ENCODE data around the gene TICAM2.

The TICAM2 gene

GRCh38 chr5:115573133-115573532, 29.1 kb downstream of the TICAM2 start:
- in situ Hi-C loops (cut with MboI; ENCODE audit: low sequenced_read_pairs): no loop called here

- in situ Hi-C loops (cut with MboI; ENCODE audit: low sequenced_read_pairs): no loop called here
Measured at GRCh38 chr5:115571441-115571878, 30.8 kb downstream of the TICAM2 start.

GRCh38 chr5:115568668-115569067, 33.6 kb downstream of the TICAM2 start:
- in situ Hi-C loops (cut with MboI; ENCODE audit: low sequenced_read_pairs): no loop called here

- in situ Hi-C loops (cut with MboI; ENCODE audit: low sequenced_read_pairs): no loop called here
Measured at GRCh38 chr5:115565233-115565632, 37.0 kb downstream of the TICAM2 start.

- in situ Hi-C loops (cut with MboI; ENCODE audit: low sequenced_read_pairs): no loop called here
Measured at GRCh38 chr5:115561176-115561575, 41.1 kb downstream of the TICAM2 start.

- in situ Hi-C loops (cut with MboI; ENCODE audit: low sequenced_read_pairs): no loop called here
Measured at GRCh38 chr5:115559524-115559923, 42.8 kb downstream of the TICAM2 start.

GRCh38 chr5:115558388-115558956, 43.8 kb downstream of the TICAM2 start:
- in situ Hi-C loops (cut with MboI; ENCODE audit: low sequenced_read_pairs): no loop called here

- in situ Hi-C loops (cut with MboI; ENCODE audit: low sequenced_read_pairs): no loop called here
Measured at GRCh38 chr5:115557667-115558387, 44.5 kb downstream of the TICAM2 start.

GRCh38 chr5:115556276-115556675, 46.0 kb downstream of the TICAM2 start:
- in situ Hi-C loops (cut with MboI; ENCODE audit: low sequenced_read_pairs): no loop called here

GRCh38 chr5:115555084-115555633, 47.1 kb downstream of the TICAM2 start:
- in situ Hi-C loops (cut with MboI; ENCODE audit: low sequenced_read_pairs): no loop called here

- in situ Hi-C loops (cut with MboI; ENCODE audit: low sequenced_read_pairs): no loop called here
Measured at GRCh38 chr5:115553082-115553481, 49.2 kb downstream of the TICAM2 start.

- in situ Hi-C loops (cut with MboI; ENCODE audit: low sequenced_read_pairs): no loop called here
Measured at GRCh38 chr5:115551415-115551814, 50.9 kb downstream of the TICAM2 start.

GRCh38 chr5:115549154-115549553, 53.1 kb downstream of the TICAM2 start:
- in situ Hi-C loops (cut with MboI; ENCODE audit: low sequenced_read_pairs): no loop called here

GRCh38 chr5:115548683-115549082, 53.6 kb downstream of the TICAM2 start:
- in situ Hi-C loops (cut with MboI; ENCODE audit: low sequenced_read_pairs): no loop called here

GRCh38 chr5:115545351-115545882, 56.9 kb downstream of the TICAM2 start:
- in situ Hi-C loops (cut with MboI; ENCODE audit: low sequenced_read_pairs): no loop called here

GRCh38 chr5:115544436-115545350, 57.6 kb downstream of the TICAM2 start, which contains the start of gene FEM1C:
Gene FEM1C, minus strand, starts transcription at chr5:115544775. Its CDS starts 1,282 bp downstream, at chr5:115543493.
- in situ Hi-C loops (cut with MboI; ENCODE audit: low sequenced_read_pairs): no loop called here

GRCh38 chr5:115544043-115544435, 58.2 kb downstream of the TICAM2 start:
- in situ Hi-C loops (cut with MboI; ENCODE audit: low sequenced_read_pairs): no loop called here

GRCh38 chr5:115543365-115544042, 58.8 kb downstream of the TICAM2 start:
- in situ Hi-C loops (cut with MboI; ENCODE audit: low sequenced_read_pairs): no loop called here

GRCh38 chr5:115542651-115543364, 59.5 kb downstream of the TICAM2 start:
- in situ Hi-C loops (cut with MboI; ENCODE audit: low sequenced_read_pairs): no loop called here

GRCh38 chr5:115542086-115542485, 60.2 kb downstream of the TICAM2 start:
- in situ Hi-C loops (cut with MboI; ENCODE audit: low sequenced_read_pairs): no loop called here

Data from HL-60/S4 treated with retinoic acid at 250 ng/mL for 4 days and 3 days (cell line).